Ascending aorta (tissue), 2 donors: ENCODE results near the gene LGALS7. TPM values are rescaled to one million over a fixed set of nuclear protein-coding genes. Genes with fewer than 3 reads are reported as not detected.

Experiments used
- DNase-seq, 2 donors: peaks; one replicate each; pipeline ENCODE4 v3.0.0-alpha.2; 2019; ENCODE audit warnings: low spot score in 2 of 2
- H3K27ac ChIP-seq, 2 donors: fragments of 200-600 bp; sonication (generic); one replicate each; pipeline ENCODE4 v1.5.1; 2016 to 2017; ENCODE audit warnings: mild to moderate bottlenecking in 1 of 2
- H3K27me3 ChIP-seq: fragments of 200-600 bp; sonication (generic); one replicate; pipeline ENCODE4 v1.5.1; 2017
- H3K36me3 ChIP-seq, 2 donors: fragments of 200-600 bp; sonication (generic); one replicate each; pipeline ENCODE4 v1.5.1; 2016
- H3K4me1 ChIP-seq, 2 donors: fragments of 200-600 bp; sonication (generic); one replicate each; pipeline ENCODE4 v1.5.1; 2016 to 2017; ENCODE audit warnings: mild to moderate bottlenecking in 1 of 2
- H3K4me3 ChIP-seq, 2 donors: fragments of 200-600 bp; sonication (generic); one replicate each; pipeline ENCODE4 v1.5.1; 2016 to 2017; ENCODE audit warnings: mild to moderate bottlenecking in 1 of 2
- H3K9me3 ChIP-seq, 2 donors: fragments of 200-600 bp; sonication (generic); one replicate each; pipeline ENCODE4 v1.5.1; 2016
- intact Hi-C: fragments of 100-400 bp; cut with DNase I; formaldehyde crosslinking; loops from one replicate; pipeline ENCODE4 v1.15.1; 2023
- total RNA-seq: library from RNA; depleted of rRNA; stranded (reverse); fragments of >200 nt; gene quantifications from one replicate; pipeline ENCODE4 v1.1.0, GENCODE V29; 2016
- TF ChIP-seq, protein P1 (sequence below), 3 experiments: fragments of 200-600 bp in 2 of 3; fragments of 450-650 bp in 1 of 3; sonication (generic) in 2 of 3; IDR thresholded peaks; one replicate each; pipeline ENCODE4 v1.5.1; 2016 to 2019; ENCODE audit warnings: antibody characterized with exemption in 3 of 3, mild to moderate bottlenecking in 1 of 3, moderate library complexity in 1 of 3

Gene LGALS7
- total RNA-seq, 1 donor from 2014 or later: not detected

DNA sequence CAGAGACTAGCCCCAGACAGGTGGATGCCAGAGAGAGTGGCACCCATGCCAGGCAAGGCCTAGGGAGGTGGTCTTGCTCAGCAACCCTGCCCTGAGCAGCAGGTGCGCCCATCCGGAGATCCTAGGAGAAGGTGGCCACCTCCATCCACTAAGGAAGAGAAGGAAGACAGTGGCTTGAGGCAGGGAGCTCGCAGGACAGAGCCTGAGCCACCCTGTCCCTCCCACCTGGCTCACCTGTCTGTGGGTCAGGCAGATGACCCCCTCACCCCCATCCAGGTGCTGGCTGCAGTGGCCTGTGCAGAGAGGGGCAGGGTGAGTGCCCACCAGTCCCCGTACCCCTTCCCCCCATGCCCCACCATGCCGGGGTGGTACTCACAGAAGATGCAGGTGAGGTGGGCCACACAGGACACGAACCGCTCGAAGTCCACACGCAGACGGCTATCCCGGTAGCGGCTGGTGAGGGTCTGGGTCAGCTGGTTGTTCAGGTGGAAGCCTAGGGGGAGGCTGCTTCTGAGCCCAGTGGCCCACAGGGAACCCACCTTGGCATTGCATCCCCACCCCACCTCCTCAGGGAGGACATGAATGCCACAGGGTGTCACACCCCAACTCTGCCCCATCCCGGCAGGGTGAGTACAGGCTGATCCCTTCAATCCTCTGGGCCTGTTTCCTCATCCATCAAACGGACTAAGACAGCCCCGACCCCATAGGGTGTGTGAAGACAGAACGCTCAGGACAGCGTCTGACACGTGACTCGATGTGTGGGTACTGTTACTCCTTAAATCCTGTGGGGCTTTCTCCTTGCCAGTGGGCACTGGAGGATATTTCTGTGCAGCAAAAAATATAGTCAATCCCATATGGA lies 42.4 kb downstream of the LGALS7 start:
- TF ChIP-seq, protein P1, sequence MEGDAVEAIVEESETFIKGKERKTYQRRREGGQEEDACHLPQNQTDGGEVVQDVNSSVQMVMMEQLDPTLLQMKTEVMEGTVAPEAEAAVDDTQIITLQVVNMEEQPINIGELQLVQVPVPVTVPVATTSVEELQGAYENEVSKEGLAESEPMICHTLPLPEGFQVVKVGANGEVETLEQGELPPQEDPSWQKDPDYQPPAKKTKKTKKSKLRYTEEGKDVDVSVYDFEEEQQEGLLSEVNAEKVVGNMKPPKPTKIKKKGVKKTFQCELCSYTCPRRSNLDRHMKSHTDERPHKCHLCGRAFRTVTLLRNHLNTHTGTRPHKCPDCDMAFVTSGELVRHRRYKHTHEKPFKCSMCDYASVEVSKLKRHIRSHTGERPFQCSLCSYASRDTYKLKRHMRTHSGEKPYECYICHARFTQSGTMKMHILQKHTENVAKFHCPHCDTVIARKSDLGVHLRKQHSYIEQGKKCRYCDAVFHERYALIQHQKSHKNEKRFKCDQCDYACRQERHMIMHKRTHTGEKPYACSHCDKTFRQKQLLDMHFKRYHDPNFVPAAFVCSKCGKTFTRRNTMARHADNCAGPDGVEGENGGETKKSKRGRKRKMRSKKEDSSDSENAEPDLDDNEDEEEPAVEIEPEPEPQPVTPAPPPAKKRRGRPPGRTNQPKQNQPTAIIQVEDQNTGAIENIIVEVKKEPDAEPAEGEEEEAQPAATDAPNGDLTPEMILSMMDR (IDR thresholded peaks at IDR 0.05): no peak
- Histone ChIP-seq H3K4me3 (no peak overlapping the region), H3K27me3 (no peaks in the 10 kb centered on the region), H3K27ac (peak overlapping the region; percentile 18 to 68), H3K36me3 (peaks cover 51 to 61% of the 10 kb centered on the region in 2 donors), H3K4me1 (peaks cover under 1 to 15% of the 10 kb centered on the region in 2 donors), H3K9me3 (no peaks in the 10 kb centered on the region)
- intact Hi-C loops: loop anchor here (5.0 kb wide), 1 partner anchor 116 kb away; the partner anchor contains the start of gene HNRNPL
- DNase-seq: peak in 1 of 2 donors; percentile 66

DNA sequence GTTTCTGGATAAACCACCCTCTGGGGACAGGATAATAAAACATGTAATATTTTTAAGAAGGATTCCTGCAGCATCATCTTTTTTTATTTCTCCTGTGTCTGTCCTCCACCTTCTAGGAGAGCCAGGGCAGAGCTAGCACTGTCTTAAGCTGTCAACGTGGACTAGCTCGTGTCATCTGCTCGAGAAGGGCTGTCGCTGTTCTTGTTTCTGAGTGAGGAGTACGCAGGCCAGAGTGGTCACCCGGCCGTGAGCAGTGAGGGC lies 42.9 kb downstream of the LGALS7 start:
- Histone ChIP-seq H3K4me3 (no peak overlapping the region), H3K9me3 (no peaks in the 10 kb centered on the region), H3K4me1 (peaks cover 0 to 14% of the 10 kb centered on the region in 2 donors), H3K27ac (peak overlapping the region in 1 of 2 donors; percentile 68), H3K36me3 (peaks cover 57 to 67% of the 10 kb centered on the region in 2 donors), H3K27me3 (no peaks in the 10 kb centered on the region)
- intact Hi-C loops: loop anchor here (5.0 kb wide), 1 partner anchor 117 kb away; the partner anchor contains the start of gene HNRNPL
- TF ChIP-seq, protein P1 (IDR thresholded peaks at IDR 0.05): no peak
- no peak for DNase-seq

DNA sequence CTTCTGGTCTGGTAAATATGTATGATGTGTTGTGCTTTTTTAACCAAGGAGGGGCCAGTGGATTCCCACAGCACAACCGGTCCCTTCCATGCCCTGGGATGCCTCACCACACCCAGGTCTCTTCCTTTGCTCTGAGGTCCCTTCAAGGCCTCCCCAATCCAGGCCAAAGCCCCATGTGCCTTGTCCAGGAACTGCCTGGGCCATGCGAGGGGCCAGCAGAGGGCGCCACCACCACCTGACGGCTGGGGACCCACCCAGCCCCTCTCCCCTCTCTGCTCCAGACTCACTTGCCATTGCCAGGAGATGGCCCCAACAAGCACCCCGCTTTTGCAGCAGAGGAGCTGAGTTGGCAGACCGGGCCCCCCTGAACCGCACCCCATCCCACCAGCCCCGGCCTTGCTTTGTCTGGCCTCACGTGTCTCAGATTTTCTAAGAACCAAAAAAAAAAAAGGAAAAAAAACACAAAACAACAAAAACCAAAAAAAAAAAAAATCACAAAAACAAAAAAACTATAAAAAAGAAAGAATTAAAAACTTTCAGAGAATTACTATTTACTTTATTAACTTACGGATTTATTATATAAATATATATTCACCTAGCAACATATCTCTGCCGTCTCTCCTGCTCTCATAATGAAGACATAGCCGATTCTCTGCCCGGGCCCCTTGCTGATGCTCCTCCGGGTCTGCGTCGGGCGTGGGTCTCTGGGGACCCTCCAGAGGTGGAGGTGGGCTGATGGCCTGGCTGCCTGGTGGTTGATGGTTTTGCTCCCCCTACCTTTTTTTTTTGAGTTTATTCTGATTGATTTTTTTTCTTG lies 43.5 kb downstream of the LGALS7 start:
- H3K9me3 ChIP-seq: no peaks in the 10 kb centered on the region
- H3K4me1 ChIP-seq: peaks cover 0 to 11% of the 10 kb centered on the region in 2 donors
- H3K36me3 ChIP-seq: peaks cover 62 to 72% of the 10 kb centered on the region in 2 donors
- peak overlapping the region in 1 of 2 donors; percentile 46 for H3K27ac ChIP-seq
- intact Hi-C loops: loop anchor here (5.0 kb wide), 1 partner anchor 117 kb away; the partner anchor contains the start of gene HNRNPL
- no peak for DNase-seq
- H3K27me3 ChIP-seq: no peaks in the 10 kb centered on the region
- no peak overlapping the region for H3K4me3 ChIP-seq
- TF ChIP-seq, protein P1 (IDR thresholded peaks at IDR 0.05): peak; percentile 71 to 78 (median 74)

DNA sequence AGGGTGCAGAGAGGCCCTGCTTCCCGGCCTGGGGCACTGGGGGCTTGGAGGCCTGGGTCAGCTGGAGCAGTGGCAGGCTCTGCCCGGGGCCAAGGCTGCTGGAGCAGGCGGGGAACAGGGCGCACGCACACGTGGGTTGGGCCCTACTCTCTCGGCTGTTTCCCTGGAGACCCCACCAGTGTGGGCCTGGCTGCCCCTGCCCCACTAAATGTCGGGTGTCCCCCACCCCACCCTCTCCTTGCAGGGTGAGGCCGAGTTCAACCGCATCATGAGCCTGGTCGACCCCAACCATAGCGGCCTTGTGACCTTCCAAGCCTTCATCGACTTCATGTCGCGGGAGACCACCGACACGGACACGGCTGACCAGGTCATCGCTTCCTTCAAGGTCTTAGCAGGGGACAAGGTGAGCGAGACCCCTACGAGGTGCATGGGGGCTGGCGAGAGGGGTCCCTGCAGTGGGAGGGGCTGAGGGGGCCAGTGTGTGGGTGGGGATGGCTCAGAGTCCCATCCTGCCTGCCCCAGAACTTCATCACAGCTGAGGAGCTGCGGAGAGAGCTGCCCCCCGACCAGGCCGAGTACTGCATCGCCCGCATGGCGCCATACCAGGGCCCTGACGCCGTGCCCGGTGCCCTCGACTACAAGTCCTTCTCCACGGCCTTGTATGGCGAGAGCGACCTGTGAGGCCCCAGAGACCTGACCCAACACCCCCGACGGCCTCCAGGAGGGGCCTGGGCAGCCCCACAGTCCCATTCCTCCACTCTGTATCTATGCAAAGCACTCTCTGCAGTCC lies 44.4 kb downstream of the LGALS7 start:
- TF ChIP-seq, protein P1 (IDR thresholded peaks at IDR 0.05): no peak
- H3K27ac ChIP-seq: peak overlapping the region; percentile 20 to 46
- DNase-seq: no peak
- peaks cover 71 to 81% of the 10 kb centered on the region in 2 donors for H3K36me3 ChIP-seq
- H3K27me3 ChIP-seq: no peaks in the 10 kb centered on the region
- intact Hi-C loops: no loop called here
- no peaks in the 10 kb centered on the region for H3K9me3 ChIP-seq
- H3K4me3 ChIP-seq: no peak overlapping the region
- peaks cover 0 to 10% of the 10 kb centered on the region in 2 donors for H3K4me1 ChIP-seq
